ENCODE results near the gene CALU. TPM values are rescaled to one million over a fixed set of nuclear protein-coding genes. Genes with fewer than 3 reads are reported as not detected.

The CALU gene
- total RNA-seq, 1 donor from 2014 or later, result 96.0 TPM

GRCh38 chr7:128796327-128796726 lies 57.2 kb downstream of the CALU start:
- no peak for DNase-seq (ENCODE audit: low spot score)
- intact Hi-C loops (cut with DNase I), result no loop called here
- ATAC-seq, result no peak

GRCh38 chr7:128799451-128799850 lies 60.3 kb downstream of the CALU start:
- no peak for ATAC-seq
- intact Hi-C loops (cut with DNase I), result no loop called here

GRCh38 chr7:128800567-128800966 lies 61.4 kb downstream of the CALU start:
- intact Hi-C loops (cut with DNase I), result no loop called here
- DNase-seq (ENCODE audit: low spot score) (no peak), ATAC-seq (no peak)

More at GRCh38 chr7:128799451-128799850, 60.3 kb downstream of the CALU start:
- no peak for DNase-seq (ENCODE audit: low spot score)

DNA sequence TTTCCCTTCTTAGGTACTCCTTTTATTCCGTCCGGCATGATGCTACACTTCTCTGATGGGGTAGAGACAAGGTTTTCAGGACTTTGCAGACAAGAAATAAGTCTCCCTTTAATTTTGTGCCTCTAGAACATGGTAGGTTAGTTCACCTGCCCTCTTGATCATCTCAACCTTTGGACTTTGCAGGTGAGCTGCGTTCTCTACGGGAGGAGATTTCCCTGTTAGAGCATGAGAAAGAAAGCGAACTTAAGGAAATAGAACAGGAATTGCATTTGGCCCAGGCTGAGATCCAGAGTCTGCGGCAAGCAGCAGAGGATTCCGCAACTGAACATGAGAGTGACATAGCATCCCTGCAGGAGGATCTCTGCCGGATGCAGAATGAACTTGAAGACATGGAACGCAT lies 61.8 kb downstream of the CALU start:
- DNase-seq (ENCODE audit: low spot score) (no peak), ATAC-seq (no peak)
- intact Hi-C loops (cut with DNase I), result no loop called here

DNA sequence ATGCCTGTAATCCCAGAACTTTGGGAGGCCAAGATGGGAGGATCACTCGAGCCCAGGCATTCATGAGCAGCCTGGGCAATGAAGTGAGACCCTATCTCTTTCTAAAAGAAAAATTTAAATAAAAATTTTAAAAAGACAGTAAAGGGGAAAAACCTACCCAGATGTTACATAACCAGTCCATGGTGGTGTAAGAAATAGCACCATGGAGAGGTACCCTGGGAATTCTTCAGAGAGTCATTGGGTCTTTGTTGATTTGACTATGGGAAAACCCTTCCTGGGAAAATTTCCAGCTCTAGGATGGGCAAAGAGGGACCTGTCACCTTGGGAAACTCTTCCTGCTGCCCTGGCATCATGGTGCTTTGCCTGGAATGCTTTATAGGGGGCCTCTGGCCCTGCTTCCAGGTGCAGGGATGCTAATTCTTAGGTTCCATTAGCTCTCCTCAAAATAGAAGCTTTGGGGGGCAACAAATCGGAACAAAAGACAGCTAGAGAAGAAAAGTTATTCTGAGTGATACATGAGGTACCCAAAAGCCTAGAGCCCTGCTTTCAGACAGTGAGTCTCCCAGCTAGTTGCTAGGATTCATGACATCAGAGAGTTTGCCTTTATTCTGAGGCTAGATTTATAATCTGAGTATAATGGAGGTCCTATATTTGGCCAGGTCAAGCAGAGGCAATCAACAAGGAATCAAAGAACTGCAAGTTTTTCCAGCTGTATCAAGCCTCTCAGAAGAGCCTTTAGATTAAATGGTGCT lies 62.7 kb downstream of the CALU start:
- DNase-seq (ENCODE audit: low spot score), result no peak
- intact Hi-C loops (cut with DNase I), result no loop called here
- ATAC-seq, result no peak

GRCh38 chr7:128804484-128804883 lies 65.3 kb downstream of the CALU start:
- intact Hi-C loops (cut with DNase I), result no loop called here
- no peak for ATAC-seq
- DNase-seq (ENCODE audit: low spot score), result no peak

GRCh38 chr7:128805225-128805624 lies 66.1 kb downstream of the CALU start:
- intact Hi-C loops (cut with DNase I), result no loop called here
- DNase-seq (ENCODE audit: low spot score) (no peak), ATAC-seq (no peak)

DNA sequence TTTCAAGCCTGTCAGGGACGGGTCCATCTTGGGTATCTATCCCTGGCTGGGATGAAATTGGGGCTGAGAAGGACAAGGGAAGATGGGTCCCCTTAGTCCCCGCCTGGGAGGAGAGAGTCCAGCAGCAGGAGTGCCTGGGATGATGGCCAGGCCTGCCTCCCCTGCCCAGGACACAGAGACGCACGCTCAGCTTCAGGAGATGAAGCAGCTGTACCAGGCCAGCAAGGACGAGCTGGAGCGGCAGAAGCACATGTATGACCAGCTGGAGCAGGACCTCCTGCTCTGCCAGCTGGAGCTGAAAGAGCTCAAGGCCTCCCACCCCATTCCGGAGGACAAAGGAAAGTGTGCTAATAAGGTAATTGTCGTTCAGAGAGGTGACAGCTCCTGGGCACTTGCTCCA lies 68.0 kb downstream of the CALU start:
- intact Hi-C loops (cut with DNase I), result no loop called here
- DNase-seq (ENCODE audit: low spot score) (no peak), ATAC-seq (no peak)

DNA sequence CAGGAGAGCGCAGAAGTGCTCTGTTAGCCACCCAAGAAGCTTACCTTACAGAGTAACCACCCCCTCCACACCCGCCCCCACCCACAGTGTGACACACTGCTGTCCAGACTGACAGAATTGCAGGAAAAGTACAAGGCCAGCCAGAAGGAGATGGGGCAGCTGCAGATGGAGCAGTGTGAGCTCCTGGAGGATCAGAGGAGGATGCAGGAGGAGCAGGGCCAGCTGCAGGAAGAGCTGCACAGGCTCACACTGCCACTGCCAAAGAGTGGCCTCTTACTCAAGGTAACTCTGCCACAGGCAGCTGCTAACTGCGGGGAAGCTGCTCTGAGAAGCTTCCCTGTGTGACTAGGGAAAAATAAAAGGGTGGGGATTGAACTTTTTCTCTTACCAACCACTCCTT lies 70.2 kb downstream of the CALU start:
- ATAC-seq (no peak), DNase-seq (ENCODE audit: low spot score) (no peak)
- intact Hi-C loops (cut with DNase I), result no loop called here

DNA sequence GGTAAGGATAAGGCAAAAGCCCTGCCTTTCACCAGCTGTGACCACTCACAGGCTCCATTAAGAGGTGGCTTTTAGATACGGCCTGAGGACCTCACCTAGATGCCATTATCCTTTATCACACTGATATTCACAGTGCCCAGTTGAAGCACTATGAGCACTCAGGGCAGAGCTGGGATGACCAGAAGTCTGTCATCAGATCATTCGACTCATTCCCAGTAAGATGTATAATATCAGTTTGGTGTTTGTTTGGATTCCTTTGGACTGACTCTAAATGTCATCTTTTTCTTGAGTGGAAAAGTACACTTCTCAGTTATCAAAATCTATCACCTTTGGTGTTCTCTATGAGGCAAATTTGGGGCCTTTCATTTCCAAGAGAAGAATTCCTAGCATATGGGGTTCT lies 71.3 kb downstream of the CALU start:
- DNase-seq (ENCODE audit: low spot score), result no peak
- intact Hi-C loops (cut with DNase I), result loop anchor here (5.0 kb wide), 1 partner anchor 922 kb away; no protein-coding TSS in a partner anchor
- no peak for ATAC-seq

GRCh38 chr7:128810997-128811396 lies 71.8 kb downstream of the CALU start:
- intact Hi-C loops (cut with DNase I), result loop anchor here (5.0 kb wide), 1 partner anchor 921 kb away; no protein-coding TSS in a partner anchor
- no peak for ATAC-seq
- no peak for DNase-seq (ENCODE audit: low spot score)

DNA sequence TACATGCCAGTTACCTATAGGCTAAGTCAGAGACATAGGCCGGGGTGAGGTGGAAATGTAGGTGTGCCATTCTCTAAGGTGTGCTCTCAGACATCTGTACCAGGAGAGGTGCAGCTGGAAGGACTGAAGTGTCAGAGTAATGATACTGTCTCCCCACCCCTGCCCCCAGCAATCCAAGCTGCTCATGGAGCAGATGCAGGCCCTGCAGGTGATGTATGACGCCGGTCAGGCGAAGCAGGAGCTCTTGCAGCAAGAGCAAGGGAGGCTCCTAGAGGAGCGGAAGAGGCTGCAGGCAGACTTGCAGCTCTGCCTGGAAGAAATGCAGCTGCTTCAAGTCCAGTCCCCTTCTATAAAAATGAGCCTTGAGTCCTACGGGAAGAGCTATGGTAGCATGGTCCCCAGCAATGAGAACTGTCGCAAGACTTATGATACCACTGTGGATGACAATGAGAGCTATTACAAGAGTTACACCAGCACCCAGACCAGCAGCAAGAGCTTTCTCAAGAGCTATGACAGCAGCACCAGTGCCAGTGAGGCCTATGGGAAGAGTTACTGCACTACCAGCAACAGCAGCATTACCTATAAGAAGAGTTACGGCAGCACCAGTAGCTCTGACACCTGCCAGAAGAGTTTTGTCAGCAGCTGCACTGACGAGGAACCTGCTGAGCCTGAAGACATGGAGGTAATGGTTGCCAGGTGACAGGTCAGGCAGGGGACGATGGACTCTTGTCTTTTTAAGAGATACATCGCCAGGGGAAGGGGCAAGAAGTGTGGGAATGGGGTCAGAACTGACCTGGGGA lies 72.7 kb downstream of the CALU start:
- DNase-seq (ENCODE audit: low spot score) (no peak), ATAC-seq (no peak)
- intact Hi-C loops (cut with DNase I), result loop anchor here (5.0 kb wide), 1 partner anchor 920 kb away; no protein-coding TSS in a partner anchor

- ATAC-seq (peak; percentile 73), DNase-seq (ENCODE audit: low spot score) (no peak)
- intact Hi-C loops (cut with DNase I), result loop anchor here (5.0 kb wide), 1 partner anchor 920 kb away; no protein-coding TSS in a partner anchor
Observed at GRCh38 chr7:128812514-128813168, 73.5 kb downstream of the CALU start.

GRCh38 chr7:128814499-128814898 lies 75.3 kb downstream of the CALU start:
- intact Hi-C loops (cut with DNase I), result loop anchor here (5.0 kb wide), 1 partner anchor 918 kb away; no protein-coding TSS in a partner anchor
- ATAC-seq, result no peak
- DNase-seq (ENCODE audit: low spot score), result no peak

GRCh38 chr7:128815289-128815942 lies 76.3 kb downstream of the CALU start:
- intact Hi-C loops (cut with DNase I), result no loop called here
- DNase-seq (ENCODE audit: low spot score) (no peak), ATAC-seq (no peak)

GRCh38 chr7:128818694-128819093 lies 79.5 kb downstream of the CALU start:
- intact Hi-C loops (cut with DNase I), result no loop called here
- DNase-seq (ENCODE audit: low spot score) (no peak), ATAC-seq (no peak)

All from sciatic nerve (tissue), 2 donors.